Naive thymus-derived CD8-positive, alpha-beta T cell (primary cell): ENCODE data around the gene GOLGA5. TPM values are rescaled to one million over a fixed set of nuclear protein-coding genes. Genes with fewer than 3 reads are reported as not detected.

Experiments used
- ATAC-seq, 2 donors: fragments of 150-1000 bp; cut with Tn5 transposase in 1 of 2; sonication (Bioruptor Pico), chemical (Tn5 transposase) in 1 of 2; 1 replicate in 1 of 2; 2 replicates in 1 of 2; pipeline ENCODE4 v1.10.0; 2021; ENCODE audit warnings: mild to moderate bottlenecking in 2 of 2, moderate library complexity in 2 of 2
- POLR2A ChIA-PET: fragments of 350-600 bp; sonication (Branson Sonifier 250); formaldehyde crosslinking; loops from one replicate; lab custom pipeline; 2021; ENCODE audit warnings: antibody characterized with exemption; lab: Charles Lee
- DNase-seq, 10 donors: peaks; one replicate each; pipeline versions ENCODE4 v3.0.0 to v3.0.0-alpha.2; 2020 to 2022
- H3K27ac Mint-ChIP-seq, 10 donors: one replicate each; pipeline ENCODE4 v1.8.0; 2020 to 2022; ENCODE audit warnings: mild to moderate bottlenecking in 10 of 10, mixed read lengths in 10 of 10, moderate library complexity in 4 of 10, inconsistent platforms in 1 of 10
- H3K27me3 Mint-ChIP-seq, 5 donors: one replicate each; pipeline ENCODE4 v1.8.0; 2021 to 2022; ENCODE audit warnings: mixed read lengths in 5 of 5
- H3K36me3 Mint-ChIP-seq, 3 donors: one replicate each; pipeline ENCODE4 v1.8.0; 2020 to 2022; ENCODE audit warnings: mixed read lengths in 3 of 3, mild to moderate bottlenecking in 2 of 3, inconsistent platforms in 1 of 3
- H3K4me1 Mint-ChIP-seq, 4 donors: one replicate each; pipeline ENCODE4 v1.8.0; 2021 to 2022; ENCODE audit warnings: mixed read lengths in 4 of 4
- H3K4me3 Mint-ChIP-seq, 10 donors: one replicate each; pipeline ENCODE4 v1.8.0; 2020 to 2022; ENCODE audit warnings: mild to moderate bottlenecking in 10 of 10, mixed read lengths in 10 of 10, moderate library complexity in 6 of 10, inconsistent platforms in 1 of 10
- H3K9me3 Mint-ChIP-seq, 9 donors: one replicate each; pipeline ENCODE4 v1.8.0; 2020 to 2022; ENCODE audit warnings: mixed read lengths in 9 of 9, mild to moderate bottlenecking in 3 of 9, inconsistent platforms in 1 of 9, moderate library complexity in 1 of 9
- polyA plus RNA-seq, 3 donors: library from polyadenylated mRNA; unstranded; fragments of 300-500 nt; fragmentation: Illumina TruSeq; gene quantifications; one replicate each; pipeline ENCODE4 v1.2.3, GENCODE V29; 2021
- total RNA-seq, 8 experiments: library from RNA in 2 of 8; stranded (reverse) in 2 of 8; gene quantifications; one replicate each; pipeline ENCODE4 v1.2.3 and lab custom pipeline; 2021 to 2026

The GOLGA5 gene
- total and polyA plus RNA-seq, 5 experiments from 2014 or later = 14.0 to 22.4 (median 20.6) TPM

- peaks cover 0 to 14% (median 2%) of the 10 kb centered on the region in 3 donors for H3K36me3 Mint-ChIP-seq
- no peak for DNase-seq
- peaks cover 0 to 2% (median under 1%) of the 10 kb centered on the region in 4 donors for H3K4me1 Mint-ChIP-seq
- no peak overlapping the region for H3K4me3 Mint-ChIP-seq
- peaks cover 5 to 19% (median 10%) of the 10 kb centered on the region in 9 donors for H3K9me3 Mint-ChIP-seq
- H3K27me3 Mint-ChIP-seq = peaks cover 11 to 32% (median 18%) of the 10 kb centered on the region in 5 donors
- no peak overlapping the region for H3K27ac Mint-ChIP-seq
- no peak for ATAC-seq
- POLR2A ChIA-PET = no interaction called here
Observed at GRCh38 chr14:92888896-92889295, 94.8 kb downstream of the GOLGA5 start.

Other genes with a start within 250 kb of the GOLGA5 start
- gene LGMN, start 45.7 kb upstream of the GOLGA5 start, total RNA-seq = 10 to 100 TPM; 17.7 to 19.6 TPM
- gene LGMN, start 45.7 kb upstream of the GOLGA5 start, polyA plus RNA-seq = 10 to 100 TPM; 18.8 to 38.3 (median 27.4) TPM
- gene CHGA, start 128.8 kb downstream of the GOLGA5 start, total RNA-seq = not detected
- gene CHGA, start 128.8 kb downstream of the GOLGA5 start, polyA plus RNA-seq = under 1 TPM in 1 of 3 donors, not detected in 2; 0.46 TPM